Skeletal muscle cell (primary cell): ENCODE measurements around the gene ABO.
"Not testable (repeated sequence)": the region's sequence is repeated elsewhere in the genome, so short reads cannot be mapped to it uniquely, and the experiment has no call there.

ENCODE experiments used
- DNase-seq: peaks from one replicate; pipeline ENCODE4 v3.0.0-alpha.2; 2010; ENCODE audit warnings: low read depth
- H3K4me3 ChIP-seq: 2 replicates; pipeline ENCODE4 v1.5.1; 2011; ENCODE audit warnings: low read depth, mild to moderate bottlenecking, control low read depth, low read length, moderate library complexity

ABO gene

DNA sequence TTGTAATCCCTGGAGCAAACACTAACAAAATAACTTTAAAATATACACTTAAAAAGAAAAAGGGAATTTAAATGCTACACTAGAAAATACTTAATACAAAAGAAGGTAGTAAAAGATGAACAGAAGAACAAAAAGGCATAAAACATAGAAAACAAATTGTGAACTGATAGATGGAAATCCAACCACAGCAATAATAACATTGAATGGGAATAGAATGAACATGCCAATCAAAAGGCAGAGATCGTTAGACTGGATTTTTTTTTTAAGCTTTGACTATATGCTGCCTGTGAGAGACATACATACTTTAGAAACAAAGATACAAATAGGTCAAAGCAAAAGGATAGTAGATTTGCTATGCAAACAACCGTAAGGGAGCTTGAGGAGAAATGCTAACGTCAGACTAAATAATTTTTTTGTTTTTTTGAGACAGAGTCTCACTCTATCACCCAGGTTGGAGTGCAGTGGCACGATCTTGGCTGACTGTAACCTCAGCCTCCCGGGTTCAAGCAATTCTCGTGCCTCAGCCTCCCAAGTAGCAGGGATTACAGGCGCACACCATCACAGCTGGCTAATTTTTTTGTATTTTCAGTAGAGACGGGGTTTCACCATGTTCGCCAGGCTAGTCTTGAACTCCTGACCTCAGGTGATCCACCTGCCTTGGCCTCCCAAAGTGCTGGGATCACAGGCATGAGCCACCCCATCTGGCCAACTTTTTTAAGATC lies 6.5 kb downstream of the ABO start:
- no peak for DNase-seq
- H3K4me3 ChIP-seq = no peak overlapping the region

DNA sequence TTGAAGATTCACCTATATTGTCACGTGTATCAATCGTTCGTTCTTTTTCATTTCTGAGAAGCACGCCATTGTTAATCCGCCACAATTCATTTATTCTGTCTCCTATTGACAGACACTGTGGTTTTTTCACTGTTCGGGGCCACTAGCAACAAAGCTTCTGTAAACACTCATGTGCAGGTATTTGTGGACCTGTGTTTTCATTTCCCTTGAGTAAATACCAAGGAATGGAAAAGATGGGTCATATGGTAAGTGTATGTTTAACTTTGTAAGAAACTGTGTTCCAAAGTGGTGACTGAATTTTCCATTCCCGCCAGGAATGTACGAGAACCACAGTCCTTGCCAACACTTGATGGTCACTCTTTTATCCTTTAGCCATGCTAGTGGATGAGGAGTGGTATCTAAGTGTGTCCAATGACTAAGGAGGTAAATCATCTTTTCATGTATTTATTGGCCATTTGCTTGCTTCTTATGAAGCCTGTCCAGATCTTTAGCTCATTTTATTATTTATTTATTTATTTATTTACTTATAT lies 10.7 kb downstream of the ABO start:
- no peak for DNase-seq
- H3K4me3 ChIP-seq = no peak overlapping the region

DNA sequence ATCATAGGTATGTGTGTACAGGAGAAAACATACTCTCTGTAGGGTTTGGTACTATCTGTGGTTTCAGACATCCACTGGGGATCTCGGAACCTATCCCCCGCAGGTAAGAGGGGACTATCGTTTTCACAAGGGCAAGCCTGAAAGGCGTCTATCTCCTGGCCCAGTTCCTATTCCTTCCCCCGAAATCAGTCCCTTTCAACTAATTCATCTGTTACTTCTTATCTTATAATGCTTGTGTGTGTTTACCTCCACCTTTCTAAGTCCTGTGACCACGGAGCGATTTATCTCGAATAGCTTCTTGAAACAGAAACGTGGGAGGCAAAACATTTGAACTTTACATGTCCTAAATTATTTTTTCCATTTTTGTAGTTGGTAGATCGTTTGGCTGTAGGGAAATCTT lies 11.4 kb downstream of the ABO start:
- H3K4me3 ChIP-seq = no peak overlapping the region
- DNase-seq = no peak

DNA sequence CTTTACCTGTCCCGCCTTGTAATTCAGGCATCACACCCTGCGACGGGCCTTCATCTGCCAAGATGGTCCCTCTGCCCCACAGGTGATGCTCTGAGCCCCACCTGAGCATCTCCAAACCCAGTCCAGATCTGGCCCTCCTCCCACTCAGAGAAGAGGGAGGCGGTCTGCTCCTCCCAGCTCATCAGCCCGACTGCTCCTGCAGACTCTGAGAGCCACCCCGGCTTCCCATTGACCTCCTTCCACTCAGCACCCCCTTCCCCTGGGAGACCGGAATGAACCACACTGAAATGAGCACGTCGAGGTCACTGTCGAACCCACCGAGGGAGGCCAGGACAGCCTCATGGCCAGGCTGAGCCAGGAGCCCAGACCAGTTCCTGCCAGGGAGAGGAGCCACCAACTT lies 12.8 kb downstream of the ABO start:
- no peak for DNase-seq
- H3K4me3 ChIP-seq = no peak overlapping the region

DNA sequence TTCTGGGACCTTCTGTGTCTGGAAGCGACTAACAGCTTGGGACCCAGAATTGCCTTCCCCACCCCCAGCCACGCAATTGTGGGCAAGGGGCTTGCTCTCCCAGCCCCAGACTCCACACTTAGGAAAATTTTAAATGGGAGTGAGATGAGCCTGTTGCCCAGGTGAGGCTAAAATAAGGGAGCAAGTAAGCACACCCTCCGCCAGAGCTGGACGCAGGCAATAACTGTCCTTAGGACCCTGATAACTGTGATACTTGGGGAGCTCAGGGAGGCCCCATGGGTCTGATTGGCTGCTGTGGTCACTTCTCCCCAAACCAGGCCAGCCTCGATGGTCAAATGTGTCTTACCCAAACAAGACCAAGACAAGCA lies 13.3 kb downstream of the ABO start:
- no peak for DNase-seq
- H3K4me3 ChIP-seq = no peak overlapping the region

DNA sequence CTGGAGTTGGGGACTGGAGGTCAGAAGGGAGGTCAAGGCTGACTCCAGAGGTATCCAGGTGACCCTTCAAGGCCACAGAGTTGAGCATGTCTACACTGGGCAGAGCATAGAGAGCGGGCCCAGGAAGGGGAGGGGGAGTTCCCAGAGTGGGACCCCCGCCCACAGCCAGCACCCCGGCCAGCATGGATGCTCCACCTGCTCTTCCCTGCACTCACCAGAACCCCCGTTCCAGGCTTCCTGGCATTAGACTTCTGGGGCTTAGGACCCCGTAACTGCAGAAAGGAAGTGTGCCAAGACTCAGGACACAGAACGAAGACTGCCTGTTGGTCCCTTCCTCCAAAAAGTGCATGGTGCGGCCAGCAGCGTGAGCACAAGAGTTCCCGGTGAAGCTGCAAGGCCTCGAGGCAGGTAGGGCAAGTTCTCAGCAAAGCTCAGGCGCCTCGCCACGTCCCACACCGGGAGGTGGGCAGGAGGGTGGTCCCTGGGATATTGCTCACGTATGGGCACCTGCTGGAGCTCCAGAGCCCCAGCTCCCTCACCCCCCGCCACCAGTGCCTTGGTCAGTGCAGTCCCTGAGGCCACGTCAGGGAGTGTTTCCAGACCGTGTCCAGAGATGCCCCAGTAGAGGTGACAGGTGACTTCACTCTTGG lies 13.8 kb downstream of the ABO start:
- no peak overlapping the region for H3K4me3 ChIP-seq
- DNase-seq = no peak

DNA sequence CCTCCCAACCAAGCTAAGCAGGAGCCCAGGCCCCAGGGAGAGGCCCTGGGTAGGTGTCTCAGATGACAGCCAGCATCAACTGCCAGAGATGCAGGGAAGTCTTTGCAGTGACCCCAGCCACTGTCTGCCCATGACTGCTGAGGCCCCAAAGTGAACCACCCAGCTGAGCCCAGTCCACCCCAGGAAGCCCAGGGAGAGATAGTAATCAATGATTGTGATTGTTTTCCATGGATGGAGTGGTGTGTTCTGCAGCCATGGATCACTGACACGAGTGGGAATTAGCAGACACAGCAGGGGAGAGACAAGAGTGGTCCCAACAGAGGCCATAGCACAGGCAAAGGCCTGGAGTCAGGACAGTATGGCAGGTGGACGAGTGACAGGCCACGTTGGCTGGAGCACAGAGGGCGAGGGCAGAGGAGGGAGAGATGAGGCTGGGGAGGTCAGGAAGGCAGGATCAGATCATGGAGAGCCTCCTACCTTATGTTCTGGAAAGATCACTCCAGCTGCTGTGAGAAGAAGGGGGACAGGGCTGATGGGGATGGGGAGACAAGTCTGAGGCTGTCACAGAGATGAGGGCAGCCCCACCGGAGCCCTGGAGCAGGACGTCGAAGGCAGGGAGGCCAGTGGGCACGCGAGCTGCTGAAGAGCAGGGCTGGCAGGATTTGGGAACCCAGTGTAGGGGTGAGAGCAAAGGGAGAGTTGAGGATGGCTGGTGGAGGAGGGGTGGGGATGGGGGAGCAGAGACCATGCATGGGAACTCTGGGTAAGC lies 14.5 kb downstream of the ABO start:
- DNase-seq = no peak
- H3K4me3 ChIP-seq = no peak overlapping the region

DNA sequence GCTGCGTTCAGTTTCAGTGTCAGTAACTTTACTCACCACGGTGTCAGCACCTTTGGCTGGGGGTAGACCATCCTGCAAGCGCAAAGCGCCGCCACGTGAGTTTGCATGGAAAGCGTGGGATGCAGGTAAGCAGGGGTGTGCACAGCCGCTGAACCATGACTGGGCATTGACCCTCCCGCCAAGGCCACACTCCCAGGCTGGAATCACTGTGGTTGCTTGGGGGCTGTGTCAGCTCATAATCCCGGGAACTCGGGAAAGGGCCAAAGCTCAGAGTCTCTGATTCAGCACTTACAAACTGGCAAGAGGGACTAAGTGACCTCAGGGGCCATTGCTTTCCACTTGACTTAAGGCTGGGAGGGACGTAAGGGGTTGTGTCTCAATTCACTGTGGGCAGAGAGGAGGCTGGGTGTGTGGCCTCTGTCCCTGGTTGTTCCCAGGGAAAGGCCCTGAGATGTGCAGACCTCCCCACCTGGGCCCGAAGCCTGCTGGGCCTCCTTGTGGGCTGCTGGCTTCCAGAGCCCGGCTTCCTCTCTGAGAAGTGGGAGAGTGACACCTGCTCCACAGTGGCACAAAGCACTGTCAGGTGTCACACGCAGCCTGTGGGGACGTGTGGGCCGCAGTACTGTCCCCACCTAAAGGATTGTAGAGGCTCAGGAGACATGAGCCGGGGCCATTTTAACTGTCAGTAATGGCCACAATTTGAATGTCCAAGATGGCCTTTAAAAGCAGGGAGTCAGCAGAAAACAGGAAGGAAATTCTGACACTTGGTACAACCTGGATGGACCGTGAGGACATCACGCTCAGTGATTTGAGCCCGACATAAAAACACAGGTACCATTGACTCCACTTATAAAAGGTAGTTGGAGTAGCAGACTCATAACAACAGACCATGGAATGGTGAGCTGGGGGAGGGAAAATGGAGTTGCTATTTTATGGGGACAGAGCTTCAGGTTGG lies 16.7 kb downstream of the ABO start:
- DNase-seq = no peak
- H3K4me3 ChIP-seq = no peak overlapping the region

DNA sequence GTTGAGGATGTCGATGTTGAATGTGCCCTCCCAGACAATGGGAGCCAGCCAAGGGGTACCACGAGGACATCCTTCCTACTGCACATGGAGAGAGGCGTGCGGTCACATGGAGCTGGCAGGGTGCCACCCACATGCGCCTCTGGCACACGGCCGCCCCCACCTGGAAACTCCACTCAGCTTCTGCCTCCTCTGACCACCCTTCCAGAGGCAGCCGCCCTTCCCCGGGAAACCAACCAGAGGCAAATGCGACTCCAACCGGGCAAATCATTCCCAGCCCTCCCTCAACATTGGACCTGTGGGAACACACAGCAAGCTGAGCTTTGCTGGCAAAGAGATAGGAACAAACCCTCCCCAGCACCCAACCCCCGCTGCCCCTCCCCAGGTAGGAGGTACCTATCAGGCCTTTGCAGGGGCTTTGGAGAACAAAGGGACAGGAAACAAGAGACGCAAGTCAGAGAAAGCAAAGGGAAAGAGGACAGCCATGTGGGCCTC lies 17.5 kb downstream of the ABO start:
- H3K4me3 ChIP-seq = no peak overlapping the region
- no peak for DNase-seq

DNA sequence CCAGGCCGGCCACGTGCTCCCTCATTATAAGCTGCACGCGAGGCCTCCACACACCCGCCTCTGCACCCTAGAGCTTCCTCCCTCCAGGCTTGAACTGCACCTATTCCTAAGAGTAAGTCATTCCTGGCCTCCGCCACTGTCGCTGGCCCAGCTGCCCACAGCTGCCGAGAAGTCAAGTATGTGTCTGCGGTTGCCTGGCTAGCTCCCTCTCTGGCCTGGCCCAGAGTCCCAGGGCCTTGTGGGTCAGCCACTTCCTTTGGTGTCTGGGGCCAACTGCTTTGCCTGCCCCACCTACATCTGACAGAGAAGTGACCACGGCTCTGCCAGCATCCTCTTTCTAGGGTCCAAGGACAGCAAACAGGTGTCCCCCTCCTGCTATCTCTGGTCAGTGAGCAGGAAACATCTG lies 18.3 kb downstream of the ABO start:
- no peak overlapping the region for H3K4me3 ChIP-seq
- no peak for DNase-seq

DNA sequence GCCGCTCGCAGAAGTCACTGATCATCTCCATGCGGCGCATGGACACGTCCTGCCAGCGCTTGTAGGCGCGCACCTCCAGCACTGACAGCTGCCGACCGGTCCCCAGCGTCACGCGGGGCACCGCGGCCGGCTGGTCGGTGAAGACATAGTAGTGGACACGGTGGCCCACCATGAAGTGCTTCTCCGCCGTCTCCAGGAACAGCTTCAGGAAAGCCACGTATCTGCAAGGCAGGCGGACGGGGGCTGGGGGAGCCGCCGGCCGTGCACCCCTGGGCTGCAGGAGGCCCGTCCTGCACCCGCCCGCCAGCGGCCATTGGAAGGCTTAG lies 18.9 kb downstream of the ABO start:
- no peak overlapping the region for H3K4me3 ChIP-seq
- DNase-seq = no peak

DNA sequence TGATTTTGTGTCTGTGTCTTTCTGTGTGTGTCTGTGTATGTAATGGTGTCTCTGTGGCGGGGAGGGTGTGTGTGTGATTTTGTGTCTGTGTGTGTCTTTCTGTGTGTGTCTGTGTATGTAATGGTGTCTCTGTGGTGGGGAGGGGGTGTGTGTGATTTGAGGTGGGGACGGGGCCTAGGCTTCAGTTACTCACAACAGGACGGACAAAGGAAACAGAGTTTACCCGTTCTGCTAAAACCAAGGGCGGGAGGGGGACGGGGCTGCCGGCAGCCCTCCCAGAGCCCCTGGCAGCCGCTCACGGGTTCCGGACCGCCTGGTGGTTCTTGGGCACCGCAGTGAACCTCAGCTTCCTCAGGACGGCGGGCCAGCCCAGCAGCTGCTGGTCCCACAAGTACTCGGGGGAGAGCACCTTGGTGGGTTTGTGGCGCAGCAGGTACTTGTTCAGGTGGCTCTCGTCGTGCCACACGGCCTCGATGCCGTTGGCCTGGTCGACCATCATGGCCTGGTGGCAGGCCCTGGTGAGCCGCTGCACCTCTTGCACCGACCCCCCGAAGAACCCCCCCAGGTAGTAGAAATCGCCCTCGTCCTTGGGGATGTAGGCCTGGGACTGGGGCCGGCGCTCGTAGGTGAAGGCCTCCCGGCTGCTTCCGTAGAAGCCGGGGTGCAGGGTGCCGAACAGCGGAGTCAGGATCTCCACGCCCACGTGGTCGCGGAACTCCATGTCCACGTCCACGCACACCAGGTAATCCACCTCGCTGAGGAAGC lies 19.4 kb downstream of the ABO start:
- DNase-seq = no peak
- no peak overlapping the region for H3K4me3 ChIP-seq

DNA sequence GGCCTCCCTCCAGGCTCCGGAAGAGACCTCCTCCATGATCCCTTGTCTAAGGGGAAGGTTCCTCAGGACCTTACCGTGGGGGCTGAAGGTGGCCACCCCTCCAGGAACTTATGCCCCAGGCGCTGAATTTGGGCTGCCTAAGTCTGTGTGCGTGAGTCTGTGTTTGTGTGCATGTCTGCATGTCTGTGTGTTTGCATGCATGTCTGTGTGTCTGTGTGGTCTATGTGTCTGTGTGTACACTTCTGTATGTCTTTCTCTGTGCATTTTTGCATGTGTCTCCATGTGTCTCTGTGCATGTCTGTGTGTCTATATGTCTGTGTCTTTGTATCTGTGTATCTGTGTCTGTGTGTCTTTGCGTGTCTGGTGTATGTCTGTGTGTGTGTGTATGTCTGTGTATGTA lies 20.5 kb downstream of the ABO start:
- H3K4me3 ChIP-seq = no peak overlapping the region
- no peak for DNase-seq

DNA sequence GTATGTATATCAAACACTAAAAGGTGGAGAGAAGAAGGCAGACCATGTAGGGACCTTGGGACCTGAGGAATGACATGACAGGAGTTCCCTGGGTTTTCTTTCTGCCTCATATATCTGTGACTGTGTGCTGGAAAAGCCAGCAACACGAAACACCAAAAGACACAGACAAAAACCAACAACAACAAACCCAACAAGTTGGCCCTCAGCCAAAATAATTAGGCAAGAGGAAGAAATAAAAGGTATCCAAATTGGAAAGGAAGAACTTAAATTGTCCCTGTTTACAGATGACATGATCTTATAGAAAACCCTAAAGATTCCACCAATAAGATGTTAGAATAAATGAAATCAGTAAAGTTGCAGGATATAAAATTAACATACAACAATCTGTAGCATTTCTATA lies 21.7 kb downstream of the ABO start:
- no peak overlapping the region for H3K4me3 ChIP-seq
- no peak for DNase-seq

DNA sequence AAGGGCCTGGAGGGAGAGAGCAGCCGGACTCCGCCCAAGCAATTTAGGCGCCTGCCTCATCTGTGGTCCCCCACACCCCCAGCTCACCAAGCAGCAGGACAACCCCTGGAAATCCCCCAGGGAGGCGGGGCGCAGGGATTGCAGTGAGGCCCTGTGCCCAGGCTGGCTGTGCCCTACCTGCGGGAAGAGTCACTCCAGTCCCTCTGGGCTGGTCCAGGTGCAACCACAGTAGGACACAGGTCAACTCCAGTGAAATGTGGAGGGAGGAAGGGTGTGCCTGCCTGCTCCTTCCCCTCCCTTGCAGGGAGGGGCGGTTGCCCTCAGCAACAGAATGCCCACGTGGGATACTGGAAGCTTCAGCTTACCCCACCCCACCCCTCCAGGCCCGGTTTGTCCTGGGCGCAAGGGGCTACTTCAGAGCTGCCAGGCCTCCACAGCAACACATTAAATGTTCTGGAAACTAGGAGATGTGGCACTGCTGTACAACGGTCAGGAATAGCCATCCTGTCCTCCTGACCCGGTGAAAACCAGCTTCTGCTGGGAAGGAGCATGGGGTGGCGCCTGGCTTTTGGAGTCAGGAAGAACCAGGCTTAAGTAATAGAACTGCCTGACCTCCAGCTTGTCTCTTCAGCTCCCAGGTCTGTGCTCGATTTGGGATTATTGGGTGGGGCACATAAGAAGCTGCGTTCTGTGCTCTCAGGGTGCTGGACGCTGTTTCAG lies 22.5 kb downstream of the ABO start:
- H3K4me3 ChIP-seq = no peak overlapping the region
- DNase-seq = no peak

DNA sequence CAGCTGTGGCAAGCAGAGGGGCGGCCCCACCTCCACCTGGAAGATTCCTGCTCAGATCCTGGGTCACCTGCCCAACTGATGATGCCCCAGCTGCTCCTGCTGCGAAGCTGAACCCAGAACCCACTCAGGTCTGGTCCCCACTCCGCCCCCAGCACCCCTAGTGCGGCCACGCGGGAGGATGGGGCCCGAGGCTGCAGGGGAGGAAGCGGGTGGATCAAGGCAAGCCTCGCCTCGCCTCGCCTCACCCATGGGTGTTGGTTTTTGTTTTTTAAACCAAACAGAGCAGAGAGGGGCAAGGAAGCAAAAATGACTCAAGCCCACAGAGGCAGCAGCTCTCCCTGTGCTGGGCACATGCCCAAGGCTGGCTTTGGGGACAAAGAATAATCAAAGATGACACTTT lies 23.2 kb downstream of the ABO start:
- DNase-seq = no peak

DNA sequence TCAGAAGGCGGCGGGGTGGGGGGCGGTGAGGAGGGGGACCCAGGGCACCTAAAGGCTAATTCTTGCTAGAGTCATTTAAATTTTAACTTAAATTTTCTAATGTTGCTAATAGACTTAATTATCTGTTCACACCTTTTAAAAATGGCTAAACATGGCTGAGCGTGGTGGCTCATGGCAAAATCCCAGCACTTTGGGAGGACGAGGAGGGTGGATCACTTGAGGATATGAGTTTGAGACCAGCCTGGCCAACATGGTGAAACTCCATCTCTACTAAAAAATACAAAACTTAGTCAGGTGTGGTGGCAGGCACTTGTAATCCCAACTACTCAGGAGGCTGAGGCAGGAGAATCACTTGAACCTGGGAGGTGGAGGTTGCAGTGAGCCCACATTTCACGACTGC lies 23.8 kb downstream of the ABO start:
- DNase-seq, H3K4me3 ChIP-seq: not testable (repeated sequence)

More for the DNA sequence above, 23.2 kb downstream of the ABO start:
- H3K4me3 ChIP-seq = no peak overlapping the region

DNA sequence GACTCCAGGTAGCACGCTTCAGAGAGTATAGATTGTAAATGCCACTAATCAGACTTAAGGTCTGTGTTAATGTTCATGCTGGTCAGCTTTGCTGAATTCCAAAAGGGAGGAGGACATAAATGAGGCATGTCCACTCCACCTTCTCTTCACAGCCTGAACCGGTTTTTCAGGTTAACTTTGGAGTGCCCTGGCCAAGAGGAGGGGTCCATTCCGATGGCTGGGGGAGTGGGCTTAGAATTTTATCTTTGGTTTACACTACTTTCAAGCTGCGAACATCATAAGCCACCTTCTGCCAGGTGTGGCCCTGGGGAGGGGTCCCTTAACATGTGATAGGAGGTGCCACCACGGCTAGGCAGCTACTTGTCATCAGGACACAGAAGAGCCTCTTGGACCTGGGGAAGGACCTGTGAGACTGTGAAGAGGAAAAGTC lies 24.2 kb downstream of the ABO start:
- H3K4me3 ChIP-seq = no peak overlapping the region
- no peak for DNase-seq
